ENCODE results near the gene SOD3. TPM values are rescaled to one million over a fixed set of nuclear protein-coding genes. Genes with fewer than 3 reads are reported as not detected.

Gene SOD3
- total RNA-seq, 4 donors from 2014 or later: 18.4 to 55.8 (median 23.3) TPM

GRCh38 chr4:24775032-24775605 lies 20.3 kb upstream of the SOD3 start:
- H3K27me3 ChIP-seq: no peaks in the 10 kb centered on the region
- H3K27ac ChIP-seq: no peak overlapping the region
- H3K4me1 ChIP-seq: peaks cover 27% of the 10 kb centered on the region
- no peaks in the 10 kb centered on the region for H3K9me3 ChIP-seq
- no peak for DNase-seq (ENCODE audit: low spot score in 2 of 2)
- WGBS: 96% methylated on average over 2 of the region's 2 CpGs
- no peak overlapping the region for H3K4me3 ChIP-seq
- no peaks in the 10 kb centered on the region for H3K36me3 ChIP-seq
- no peak for TF ChIP-seq POLR2A (IDR thresholded peaks at IDR 0.05)
- TF ChIP-seq EP300 (IDR thresholded peaks at IDR 0.05): no peak
- TF ChIP-seq POLR2AphosphoS5 (IDR thresholded peaks at IDR 0.05): no peak
- TF ChIP-seq CTCF (IDR thresholded peaks at IDR 0.05): no peak

GRCh38 chr4:24775750-24776149 lies 19.6 kb upstream of the SOD3 start:
- H3K4me3 ChIP-seq: no peak overlapping the region
- no peak for TF ChIP-seq POLR2AphosphoS5 (IDR thresholded peaks at IDR 0.05)
- peaks cover 32% of the 10 kb centered on the region for H3K4me1 ChIP-seq
- H3K9me3 ChIP-seq: no peaks in the 10 kb centered on the region
- no peaks in the 10 kb centered on the region for H3K36me3 ChIP-seq
- no peak overlapping the region for H3K27ac ChIP-seq
- 89% methylated on average over 3 of the region's 3 CpGs for WGBS
- no peaks in the 10 kb centered on the region for H3K27me3 ChIP-seq
- no peak for DNase-seq (ENCODE audit: low spot score in 2 of 2)

- peaks cover 38% of the 10 kb centered on the region for H3K4me1 ChIP-seq
- WGBS: 61% methylated on average over 11 of the region's 11 CpGs
- H3K4me3 ChIP-seq: no peak overlapping the region
- H3K27ac ChIP-seq: no peak overlapping the region
- no peaks in the 10 kb centered on the region for H3K9me3 ChIP-seq
- no peak for TF ChIP-seq EP300 (IDR thresholded peaks at IDR 0.05)
- TF ChIP-seq POLR2AphosphoS5 (IDR thresholded peaks at IDR 0.05): no peak
- no peak for TF ChIP-seq POLR2A (IDR thresholded peaks at IDR 0.05)
- TF ChIP-seq CTCF (IDR thresholded peaks at IDR 0.05): no peak
- H3K36me3 ChIP-seq: no peaks in the 10 kb centered on the region
- DNase-seq (ENCODE audit: low spot score in 2 of 2): no peak
- no peaks in the 10 kb centered on the region for H3K27me3 ChIP-seq
Measured at GRCh38 chr4:24777536-24778463, 17.6 kb upstream of the SOD3 start.

- TF ChIP-seq POLR2A (IDR thresholded peaks at IDR 0.05) (no peak), EP300 (IDR thresholded peaks at IDR 0.05) (no peak), POLR2AphosphoS5 (IDR thresholded peaks at IDR 0.05) (peak in 2 of 3 donors; percentile 71 to 72), CTCF (IDR thresholded peaks at IDR 0.05) (no peak)
- Histone ChIP-seq H3K4me3 (no peak overlapping the region), H3K36me3 (no peaks in the 10 kb centered on the region), H3K4me1 (peaks cover 38% of the 10 kb centered on the region), H3K27ac (peak overlapping the region; percentile 56), H3K9me3 (no peaks in the 10 kb centered on the region), H3K27me3 (no peaks in the 10 kb centered on the region)
- DNase-seq (ENCODE audit: low spot score in 2 of 2): peak in 1 of 2 donors; percentile 82
- WGBS: 12% methylated on average over 3 of the region's 3 CpGs
Measured at GRCh38 chr4:24778464-24779225, 16.7 kb upstream of the SOD3 start.

- Histone ChIP-seq H3K9me3 (no peaks in the 10 kb centered on the region), H3K4me3 (no peak overlapping the region), H3K27me3 (no peaks in the 10 kb centered on the region), H3K4me1 (peaks cover 38% of the 10 kb centered on the region), H3K27ac (peak overlapping the region; percentile 16), H3K36me3 (no peaks in the 10 kb centered on the region)
- WGBS: 33% methylated on average over 2 of the region's 2 CpGs
- TF ChIP-seq POLR2AphosphoS5 (IDR thresholded peaks at IDR 0.05) (no peak), POLR2A (IDR thresholded peaks at IDR 0.05) (no peak)
- no peak for DNase-seq (ENCODE audit: low spot score in 2 of 2)
Measured at GRCh38 chr4:24780936-24781495, 14.4 kb upstream of the SOD3 start.

Measured in suprapubic skin (tissue), 4 donors.